ENCODE measurements around the gene CACNA1F.

CACNA1F gene

DNA sequence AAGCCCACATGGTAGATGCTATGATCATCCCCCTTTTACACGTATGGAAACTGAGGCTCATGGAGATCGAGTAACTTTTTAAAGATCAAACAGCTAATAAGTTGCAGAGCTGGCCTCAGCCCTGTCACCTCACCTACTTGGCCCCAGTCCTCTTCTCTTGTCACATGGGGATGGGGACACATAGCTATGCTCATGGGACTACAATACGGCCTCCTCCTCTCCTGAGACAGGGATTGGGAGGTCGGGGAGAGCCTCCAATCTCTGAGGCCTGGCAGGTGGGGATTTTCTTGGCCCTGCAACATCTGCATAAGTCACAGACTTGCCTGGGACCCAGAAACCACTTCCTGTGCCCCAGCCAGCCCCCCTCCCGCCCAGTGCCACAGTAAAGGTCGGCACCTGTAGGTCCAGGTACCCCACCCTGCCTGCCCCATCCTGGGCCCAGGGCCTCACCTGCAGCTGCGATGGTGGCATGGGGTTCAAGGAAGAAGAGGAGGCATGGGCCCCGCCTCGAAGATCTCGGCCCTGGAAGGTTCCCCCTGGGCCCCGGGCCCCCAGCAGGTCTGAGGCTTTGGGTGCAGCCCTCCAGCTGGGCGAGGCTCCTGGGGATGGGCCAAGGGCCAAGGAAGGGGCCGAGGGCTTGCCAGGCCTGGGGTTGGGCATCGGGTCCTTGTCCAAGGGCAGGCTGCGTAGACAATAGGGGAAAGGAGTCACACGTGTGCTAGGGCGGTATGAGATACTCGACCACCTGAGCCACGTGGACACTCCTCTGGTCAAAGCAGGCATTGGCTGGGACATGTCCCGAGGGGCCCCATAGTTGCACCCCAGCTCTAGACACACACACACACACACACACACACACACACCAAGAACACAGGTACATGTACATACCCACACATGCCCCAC is 25.0 kb upstream of the CACNA1F start:
- DNase-seq (ENCODE audit: low spot score): peak; percentile 27

DNA sequence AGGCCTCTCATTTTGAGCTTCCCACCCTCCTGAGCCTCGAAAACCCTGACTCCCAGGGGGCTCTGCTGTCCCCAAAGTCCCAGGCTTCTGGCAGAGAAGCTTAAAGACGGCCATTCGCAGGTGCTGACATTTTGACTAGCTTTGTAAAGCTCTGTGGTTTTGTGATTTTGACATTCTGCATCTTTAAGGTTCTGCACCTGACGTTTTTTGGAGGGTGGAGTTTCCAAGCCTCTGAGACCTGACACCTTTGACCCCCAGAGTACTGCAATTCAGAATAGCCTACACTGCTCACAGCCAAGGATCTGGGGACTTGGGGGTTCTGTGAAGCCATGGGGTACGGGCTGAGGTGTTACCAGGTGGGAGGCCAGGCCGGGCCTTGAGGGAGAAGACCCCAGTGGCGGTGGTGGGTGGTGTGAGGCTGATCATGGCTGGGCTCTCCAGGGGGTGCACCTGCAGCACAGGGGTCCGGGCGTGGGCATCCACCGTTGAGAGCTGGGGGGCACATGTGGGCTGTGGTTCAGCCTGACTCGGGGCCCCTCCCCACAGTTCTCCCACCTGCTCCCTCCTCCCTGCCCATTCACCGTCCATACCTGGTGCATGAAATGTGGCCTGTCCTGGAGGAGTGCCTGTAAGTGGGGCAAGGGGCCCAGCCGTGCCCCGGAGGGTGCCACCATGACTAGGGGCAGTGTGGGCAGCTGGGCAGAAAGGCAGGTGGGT is 24.1 kb upstream of the CACNA1F start:
- no peak for DNase-seq (ENCODE audit: low spot score)

- no peak for DNase-seq (ENCODE audit: low spot score)
Observed at GRCh38 chrX:49256268-49256995, 23.3 kb upstream of the CACNA1F start.

- DNase-seq (ENCODE audit: low spot score): no peak
Observed at GRCh38 chrX:49254639-49255038, 21.5 kb upstream of the CACNA1F start.

GRCh38 chrX:49251325-49251724 is 18.2 kb upstream of the CACNA1F start:
- no peak for DNase-seq (ENCODE audit: low spot score)

- no peak for DNase-seq (ENCODE audit: low spot score)
Observed at GRCh38 chrX:49250578-49250977, 17.4 kb upstream of the CACNA1F start.

DNA sequence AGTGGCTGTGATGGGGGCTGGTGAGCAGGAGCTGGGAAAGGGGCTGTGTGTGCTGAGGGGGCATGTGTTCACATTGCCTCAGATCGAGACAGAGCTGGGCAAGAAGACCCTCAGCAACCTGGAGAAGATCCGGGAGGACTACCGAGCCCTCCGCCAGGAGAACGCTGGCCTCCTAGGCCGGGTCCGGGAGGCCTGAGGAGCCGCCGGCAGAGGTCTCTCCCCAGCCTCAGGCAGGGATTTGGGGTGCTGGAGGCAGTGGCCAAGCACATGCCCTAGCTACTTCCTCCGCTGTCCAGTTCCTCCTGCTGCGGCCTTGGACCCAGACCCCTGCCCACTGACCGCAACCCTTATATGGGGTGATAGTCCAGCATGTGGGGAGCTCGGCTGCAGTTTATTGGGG is 16.9 kb upstream of the CACNA1F start:
- DNase-seq (ENCODE audit: low spot score): no peak

GRCh38 chrX:49249616-49250015 is 16.5 kb upstream of the CACNA1F start:
- no peak for DNase-seq (ENCODE audit: low spot score)

DNA sequence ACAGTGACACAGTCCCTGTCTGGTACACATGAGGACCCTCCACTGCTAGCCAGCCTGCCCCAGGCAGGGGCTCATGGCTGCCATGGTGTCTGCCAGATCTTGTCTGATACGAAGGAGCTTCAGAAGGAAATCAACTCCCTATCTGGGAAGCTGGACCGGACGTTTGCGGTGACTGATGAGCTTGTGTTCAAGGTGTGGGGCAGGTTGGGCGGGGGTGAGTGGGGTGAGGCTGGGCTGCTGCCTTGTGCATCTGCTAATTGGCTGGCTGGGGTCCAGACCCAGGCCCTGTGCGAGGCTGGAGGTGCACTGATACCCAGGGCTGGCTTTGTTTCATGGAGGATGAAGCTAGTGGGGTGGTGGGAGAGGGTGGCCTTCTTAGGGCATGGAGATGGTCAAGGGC is 15.9 kb upstream of the CACNA1F start:
- DNase-seq (ENCODE audit: low spot score): no peak

DNA sequence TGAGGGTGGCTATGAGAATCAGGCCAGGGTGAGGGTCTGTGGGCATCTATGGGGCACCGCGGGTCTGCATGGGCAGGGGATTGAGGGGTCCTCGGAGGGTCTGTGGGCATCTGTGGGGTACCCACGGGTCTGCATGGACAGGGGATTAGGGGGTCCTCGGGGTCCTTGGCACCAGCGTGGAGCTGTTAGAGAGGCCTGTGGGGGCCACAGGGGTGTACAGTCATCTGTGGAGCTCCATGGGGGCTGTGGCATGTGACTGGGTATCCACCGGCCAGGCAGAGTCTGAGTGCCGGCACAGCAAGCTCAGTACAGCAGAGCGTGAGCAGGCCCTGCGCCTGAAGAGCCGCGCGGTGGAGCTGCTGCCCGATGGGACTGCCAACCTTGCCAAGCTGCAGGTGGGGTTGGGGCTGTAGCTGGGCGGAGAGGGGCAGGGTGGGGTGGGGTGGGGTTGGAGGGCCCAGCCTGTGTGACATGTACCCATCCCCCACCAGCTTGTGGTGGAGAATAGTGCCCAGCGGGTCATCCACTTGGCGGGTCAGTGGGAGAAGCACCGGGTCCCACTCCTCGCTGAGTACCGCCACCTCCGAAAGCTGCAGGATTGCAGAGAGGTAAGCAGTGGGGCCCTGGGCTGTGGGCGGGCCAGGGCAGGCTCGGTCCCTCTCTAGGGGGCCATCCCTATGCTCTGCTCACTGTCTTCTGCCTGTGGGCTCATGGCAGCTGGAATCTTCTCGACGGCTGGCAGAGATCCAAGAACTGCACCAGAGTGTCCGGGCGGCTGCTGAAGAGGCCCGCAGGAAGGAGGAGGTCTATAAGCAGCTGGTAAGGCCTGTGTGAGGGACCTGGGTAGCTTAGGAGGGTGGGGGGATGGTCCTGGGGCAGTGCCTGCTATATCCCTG is 15.0 kb upstream of the CACNA1F start:
- DNase-seq (ENCODE audit: low spot score): no peak

GRCh38 chrX:49247346-49247745 is 14.2 kb upstream of the CACNA1F start:
- DNase-seq (ENCODE audit: low spot score): no peak

GRCh38 chrX:49246541-49246940 is 13.4 kb upstream of the CACNA1F start:
- DNase-seq (ENCODE audit: low spot score): no peak

DNA sequence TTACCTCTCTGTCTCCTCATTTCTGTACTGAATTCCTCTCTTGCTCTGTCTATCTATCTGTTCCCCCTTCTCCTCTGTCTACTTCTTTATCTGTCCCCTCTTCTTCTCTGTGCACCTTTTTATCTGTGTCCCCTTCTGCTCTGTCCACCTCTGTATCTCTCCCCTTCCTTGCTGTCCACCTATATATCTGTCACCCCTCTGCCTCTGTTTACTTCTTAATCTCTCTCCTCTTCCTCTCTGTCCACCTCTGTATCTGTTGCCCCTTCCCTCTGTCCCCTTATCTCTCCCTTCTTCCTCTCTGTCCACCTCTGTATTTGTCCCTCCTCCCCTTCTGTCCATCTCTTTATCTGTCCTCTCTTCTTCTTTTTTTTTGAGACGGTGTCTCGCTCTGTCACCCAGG is 11.1 kb upstream of the CACNA1F start:
- DNase-seq (ENCODE audit: low spot score): no peak

DNA sequence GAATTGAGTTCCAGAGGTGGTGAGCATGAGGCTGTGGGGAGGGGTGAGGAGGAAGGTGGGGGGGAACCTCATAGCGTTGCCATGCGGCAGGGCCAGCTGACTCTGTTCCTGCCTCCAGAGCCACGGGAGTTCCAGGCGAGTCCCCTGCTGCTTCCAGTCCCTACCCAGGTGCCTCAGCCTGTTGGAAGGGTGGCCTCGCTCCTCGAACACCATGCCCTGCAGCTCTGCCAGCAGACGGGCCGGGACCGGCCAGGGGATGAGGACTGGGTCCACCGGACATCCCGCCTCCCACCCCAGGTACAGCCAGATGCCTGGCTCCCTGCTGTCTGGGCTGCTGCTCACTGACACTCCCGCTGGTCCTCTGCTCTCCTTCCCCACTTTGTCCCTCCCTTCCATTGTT is 10.0 kb upstream of the CACNA1F start:
- no peak for DNase-seq (ENCODE audit: low spot score)

DNA sequence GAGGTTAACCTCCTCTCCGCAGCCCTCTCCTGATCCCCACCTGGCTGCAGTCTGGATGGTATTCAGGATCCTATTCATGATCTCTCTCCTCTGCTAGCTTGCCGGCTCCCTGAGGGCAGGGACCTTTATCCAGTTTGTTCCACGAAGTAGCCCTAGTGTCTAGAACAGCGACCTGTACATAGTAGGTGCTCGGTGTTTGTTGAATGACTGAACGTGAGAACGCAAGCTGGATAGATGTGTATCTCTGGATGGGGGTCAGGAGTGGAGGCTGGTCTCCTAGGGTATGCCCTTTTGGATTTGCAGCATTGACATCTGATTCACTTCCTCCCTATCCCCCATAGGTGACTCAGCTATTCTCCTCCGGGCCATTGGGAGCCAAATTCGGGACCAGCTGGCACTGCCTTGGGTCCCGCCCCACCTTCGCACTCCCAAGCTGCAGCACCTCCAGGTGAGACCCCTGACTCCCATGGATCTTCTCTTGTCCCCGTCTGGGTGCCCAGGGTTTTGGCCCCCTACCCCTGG is 9.5 kb upstream of the CACNA1F start:
- no peak for DNase-seq (ENCODE audit: low spot score)

- no peak for DNase-seq (ENCODE audit: low spot score)
Observed at GRCh38 chrX:49238735-49239134, 5.6 kb upstream of the CACNA1F start.

DNA sequence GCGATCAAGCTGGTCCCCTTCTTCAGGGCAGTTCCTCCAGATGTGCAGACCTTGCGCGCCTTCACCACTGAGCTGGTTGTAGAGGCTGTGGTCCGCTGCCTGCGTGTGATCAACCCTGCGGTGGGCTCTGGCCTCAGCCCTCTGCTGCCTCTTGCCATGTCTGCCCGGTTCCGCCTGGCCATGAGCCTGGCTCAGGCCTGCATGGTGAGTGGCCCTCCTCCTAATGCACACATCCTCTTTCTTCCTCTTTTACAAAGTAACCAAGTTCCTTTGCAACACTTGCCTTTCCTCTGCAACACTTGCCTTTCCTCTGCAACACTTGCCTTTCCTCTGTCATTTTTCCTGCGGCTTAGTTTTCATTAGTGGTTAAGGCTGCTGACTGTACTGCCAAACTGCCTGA is 3.9 kb upstream of the CACNA1F start:
- DNase-seq (ENCODE audit: low spot score): no peak

GRCh38 chrX:49233887-49234555 is 881 bp upstream of the CACNA1F start:
- DNase-seq (ENCODE audit: low spot score): no peak

- DNase-seq (ENCODE audit: low spot score): no peak
Observed at GRCh38 chrX:49232525-49232924, 615 bp downstream of the CACNA1F start.

- no peak for DNase-seq (ENCODE audit: low spot score)
Observed at GRCh38 chrX:49231333-49232000, 1.7 kb downstream of the CACNA1F start.

Measured in CD4-positive, alpha-beta T cell treated with Interleukin-6 at 100 ng/mL for 8 hours (primary cell).